Mononuclear cell (primary cell): Measurements from ENCODE around the gene CRYBG2. TPM values are rescaled to one million over a fixed set of nuclear protein-coding genes. Genes with fewer than 3 reads are reported as not detected.
"Not testable (repeated sequence)": the region's sequence is repeated elsewhere in the genome, so short reads cannot be mapped to it uniquely, and the experiment has no call there.

Source experiments
- H3K27me3 ChIP-seq: 2 replicates; pipeline ENCODE4 v1.6.0; 2011; ENCODE audit warnings: low read length, control low read depth; ENCODE audit not compliant: insufficient read depth
- H3K4me1 ChIP-seq: 2 replicates; pipeline ENCODE4 v1.5.1; 2011; ENCODE audit warnings: mild to moderate bottlenecking, low read length, control low read depth; ENCODE audit not compliant: insufficient read depth
- H3K4me3 ChIP-seq: 2 replicates; pipeline ENCODE4 v1.5.1; 2011; ENCODE audit warnings: mild to moderate bottlenecking, low read length, moderate library complexity
- H3K9me3 ChIP-seq: 2 replicates; pipeline ENCODE4 v1.5.1; 2011; ENCODE audit warnings: low read depth, mild to moderate bottlenecking, control low read depth, low read length
- total RNA-seq: library from RNA; depleted of rRNA; stranded (reverse); fragments of >200 nt; gene quantifications from one replicate; pipeline ENCODE4 v1.2.3, GENCODE V29; 2012

Gene CRYBG2, protein sequence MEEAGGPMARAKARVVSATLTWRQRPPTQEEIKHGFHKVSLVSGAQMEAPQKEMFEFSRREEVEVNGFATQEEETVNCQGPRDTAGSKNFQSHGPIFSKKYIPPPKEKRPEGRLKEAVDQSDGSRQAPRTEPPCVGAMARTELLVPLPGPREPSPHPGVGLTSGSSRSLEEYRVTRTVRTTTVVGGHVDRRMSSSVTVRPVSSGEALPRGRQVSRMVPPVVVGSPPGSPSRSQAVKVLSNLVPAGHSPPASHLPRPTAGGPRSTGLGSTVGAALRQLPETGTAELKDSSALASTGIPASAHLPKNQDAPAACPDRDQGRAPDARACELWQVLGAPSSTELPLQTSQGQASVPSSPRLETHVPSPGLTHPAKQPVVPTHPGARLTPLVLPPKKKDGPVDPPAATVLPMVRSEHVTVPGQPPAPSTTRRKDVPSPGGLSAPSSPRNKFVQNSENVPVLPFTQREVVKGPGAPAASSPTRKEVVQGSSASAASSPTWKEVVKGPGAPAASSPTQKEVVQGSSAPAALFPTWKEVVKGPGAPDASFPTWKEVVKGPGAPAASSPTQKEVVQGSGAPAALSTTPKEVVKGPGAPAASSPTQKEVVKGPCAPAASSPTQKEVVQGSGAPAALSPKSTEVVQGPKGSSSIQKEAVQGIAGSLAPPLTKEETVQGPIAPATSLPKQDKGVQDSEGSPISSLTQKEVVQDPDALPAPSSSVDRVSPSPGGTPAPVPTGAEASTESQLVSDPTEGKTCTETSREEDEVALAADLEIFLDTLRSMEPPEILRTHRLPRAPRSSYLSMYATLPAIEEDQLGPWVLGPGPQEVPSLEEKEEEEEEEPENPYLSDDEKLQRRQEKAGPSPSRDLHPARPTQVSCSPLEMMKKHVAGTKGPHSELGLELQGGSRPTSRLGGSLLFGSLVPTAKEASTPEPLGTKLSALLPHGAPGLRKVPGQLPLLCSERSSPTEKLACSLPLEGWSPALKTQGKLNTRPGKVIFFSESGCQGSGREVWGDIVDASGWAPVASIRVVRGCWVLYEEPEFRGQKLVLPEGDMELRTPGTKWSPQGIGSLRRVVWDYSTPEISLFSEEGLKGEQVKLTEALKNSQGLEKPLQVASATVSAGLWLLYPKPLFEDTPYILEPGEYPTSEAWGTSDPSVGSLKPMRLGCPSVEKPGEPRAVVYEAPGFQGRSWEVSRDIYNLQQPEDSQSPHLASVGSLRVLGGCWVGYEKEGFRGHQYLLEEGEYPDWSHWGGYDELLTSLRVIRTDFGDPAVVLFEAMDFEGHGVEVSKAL (N-terminal part only)
- 0.10 TPM for total RNA-seq

DNA sequence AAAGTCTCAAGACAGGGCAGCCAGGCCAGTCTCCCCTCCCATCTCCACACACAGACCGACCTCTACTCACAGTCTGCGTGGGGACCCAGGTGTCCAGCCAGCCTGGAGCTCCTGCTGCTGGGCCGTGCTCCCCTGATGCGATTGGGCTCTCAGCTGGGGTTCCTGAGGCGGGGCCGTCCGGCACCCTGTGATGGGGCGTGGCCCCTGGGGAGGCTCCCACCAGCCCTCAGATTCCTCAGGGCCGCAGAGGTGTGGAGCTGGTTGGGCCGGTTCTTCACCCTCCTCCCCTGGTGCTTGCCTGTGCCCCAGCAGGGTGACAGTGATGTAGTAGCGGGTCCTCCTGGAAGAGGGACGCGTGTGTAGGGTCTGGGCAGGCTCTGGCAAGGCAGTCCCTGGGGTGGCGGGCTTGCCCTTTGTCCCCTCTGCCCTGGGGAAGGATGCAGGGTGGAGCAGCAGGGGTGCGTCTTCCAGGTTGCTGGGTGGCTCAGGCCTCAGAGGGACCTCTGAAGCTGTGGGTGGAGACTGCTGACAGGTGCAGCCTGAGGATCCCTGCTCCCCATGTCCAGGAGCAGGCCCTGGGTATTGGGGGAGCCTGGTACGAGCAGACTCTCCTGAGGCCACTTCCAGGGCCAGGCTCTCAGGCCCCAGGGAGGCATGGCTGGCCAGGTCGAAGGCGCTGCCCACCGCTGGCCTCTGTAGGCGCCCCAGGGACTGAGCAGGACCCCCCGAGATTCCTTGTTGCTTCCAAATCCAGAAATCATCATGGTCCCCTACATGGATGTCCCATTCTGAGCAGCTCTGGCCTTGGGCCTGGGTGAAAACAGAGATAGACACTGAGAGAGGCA lies at the start of gene CRYBG2:
CRYBG2 (minus strand) TSS at position 155 of the 845 bp plus-strand sequence. CDS start 7,473 bp downstream, outside the sequence.
- peaks cover 9% of the 10 kb centered on the region for H3K27me3 ChIP-seq
- H3K4me3 ChIP-seq = no peak within 1 kb of the TSS
- no peaks in the 10 kb centered on the region for H3K9me3 ChIP-seq
- H3K4me1 ChIP-seq = no peaks in the 10 kb centered on the region

DNA sequence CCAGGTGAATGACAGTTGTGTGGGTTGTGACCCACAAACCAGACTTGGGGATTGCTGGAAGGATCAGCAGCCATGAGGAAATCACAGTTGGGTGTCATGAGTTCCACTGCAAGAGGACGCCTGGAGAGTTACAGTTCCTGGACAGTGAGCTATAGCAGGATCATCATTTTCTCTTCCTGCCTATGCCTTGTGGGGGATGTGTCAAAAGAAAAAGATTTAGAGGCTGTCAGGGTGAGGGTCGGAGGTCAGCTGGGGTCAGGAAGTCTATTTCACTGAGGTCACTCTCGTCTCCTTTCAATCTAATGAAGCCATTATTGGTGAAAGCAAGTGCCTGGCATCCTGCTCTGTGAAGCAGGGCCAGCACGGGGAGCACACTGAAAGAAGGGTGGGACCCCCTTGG lies 49.7 kb upstream of the CRYBG2 start:
- Histone ChIP-seq H3K27me3 (peaks cover 9% of the 10 kb centered on the region), H3K4me3 (no peak overlapping the region), H3K4me1 (peaks cover under 1% of the 10 kb centered on the region), H3K9me3 (no peaks in the 10 kb centered on the region)

- Histone ChIP-seq H3K27me3 (peaks cover 8% of the 10 kb centered on the region), H3K4me1 (no peaks in the 10 kb centered on the region), H3K9me3 (no peaks in the 10 kb centered on the region), H3K4me3 (no peak overlapping the region)
Observed at GRCh38 chr1:26401891-26402290, 48.0 kb upstream of the CRYBG2 start.

DNA sequence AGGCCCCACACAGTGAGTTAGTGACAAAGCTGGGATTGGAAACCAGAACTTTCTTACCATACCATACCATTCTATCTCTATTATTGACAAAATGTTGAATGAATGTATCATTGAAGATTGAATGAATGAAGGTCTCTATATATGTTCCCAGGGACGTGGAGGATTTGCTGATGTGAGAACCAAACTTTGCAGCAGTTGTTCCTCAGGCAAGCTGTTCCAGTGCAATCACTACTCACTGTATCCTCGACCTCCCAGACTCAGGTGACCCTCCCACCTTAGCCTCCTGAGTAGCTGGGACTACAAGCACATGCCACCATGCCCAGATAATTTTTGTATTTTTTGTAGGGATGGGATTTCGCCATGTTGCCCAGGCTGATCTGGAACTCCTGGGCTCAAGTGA lies 45.1 kb upstream of the CRYBG2 start:
- peaks cover 6% of the 10 kb centered on the region for H3K27me3 ChIP-seq
- no peaks in the 10 kb centered on the region for H3K9me3 ChIP-seq
- no peak overlapping the region for H3K4me3 ChIP-seq
- H3K4me1 ChIP-seq = no peaks in the 10 kb centered on the region

DNA sequence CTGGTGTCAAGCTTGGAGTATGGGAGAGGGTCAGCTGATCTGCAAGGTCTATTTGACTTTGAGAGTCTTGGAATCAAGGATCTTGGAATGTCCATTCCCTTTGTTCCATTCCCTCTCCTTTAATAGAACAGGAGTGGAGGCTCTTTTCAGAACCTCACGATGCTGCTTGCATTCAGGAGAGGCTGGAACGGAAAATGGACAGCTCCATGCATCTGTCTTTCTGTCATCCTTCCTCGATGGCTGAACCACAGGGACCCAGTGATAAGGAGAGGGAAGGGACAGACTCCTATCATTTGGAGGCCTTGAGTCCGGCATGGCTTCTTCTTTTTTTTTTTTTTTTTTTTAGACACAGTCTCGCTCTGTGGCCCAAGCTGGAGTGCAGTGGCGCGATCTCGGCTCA lies 41.8 kb upstream of the CRYBG2 start:
- H3K4me1 ChIP-seq = no peaks in the 10 kb centered on the region
- no peaks in the 10 kb centered on the region for H3K9me3 ChIP-seq
- no peaks in the 10 kb centered on the region for H3K27me3 ChIP-seq
- H3K4me3 ChIP-seq = no peak overlapping the region

DNA sequence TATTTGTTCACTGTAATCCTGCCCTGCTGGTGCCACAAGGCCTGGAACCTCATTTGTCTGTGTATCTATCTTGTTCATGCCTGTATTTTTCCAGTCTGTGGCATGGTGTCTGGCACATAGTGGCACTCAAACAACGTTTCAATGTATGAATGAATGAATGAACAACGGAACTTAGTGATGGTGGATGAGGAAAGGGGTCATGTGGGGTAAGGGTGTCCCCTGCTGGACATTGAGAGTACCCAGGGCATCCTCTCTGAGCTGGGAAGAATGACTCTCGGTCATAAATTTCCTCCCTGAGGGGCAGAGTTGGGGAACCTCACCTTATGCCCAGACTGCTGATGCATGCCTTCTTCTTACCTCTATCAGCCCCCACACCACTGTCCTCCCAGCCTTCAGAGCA lies 37.5 kb upstream of the CRYBG2 start:
- Histone ChIP-seq H3K9me3 (no peaks in the 10 kb centered on the region), H3K27me3 (no peaks in the 10 kb centered on the region), H3K4me1 (no peaks in the 10 kb centered on the region), H3K4me3 (no peak overlapping the region)

DNA sequence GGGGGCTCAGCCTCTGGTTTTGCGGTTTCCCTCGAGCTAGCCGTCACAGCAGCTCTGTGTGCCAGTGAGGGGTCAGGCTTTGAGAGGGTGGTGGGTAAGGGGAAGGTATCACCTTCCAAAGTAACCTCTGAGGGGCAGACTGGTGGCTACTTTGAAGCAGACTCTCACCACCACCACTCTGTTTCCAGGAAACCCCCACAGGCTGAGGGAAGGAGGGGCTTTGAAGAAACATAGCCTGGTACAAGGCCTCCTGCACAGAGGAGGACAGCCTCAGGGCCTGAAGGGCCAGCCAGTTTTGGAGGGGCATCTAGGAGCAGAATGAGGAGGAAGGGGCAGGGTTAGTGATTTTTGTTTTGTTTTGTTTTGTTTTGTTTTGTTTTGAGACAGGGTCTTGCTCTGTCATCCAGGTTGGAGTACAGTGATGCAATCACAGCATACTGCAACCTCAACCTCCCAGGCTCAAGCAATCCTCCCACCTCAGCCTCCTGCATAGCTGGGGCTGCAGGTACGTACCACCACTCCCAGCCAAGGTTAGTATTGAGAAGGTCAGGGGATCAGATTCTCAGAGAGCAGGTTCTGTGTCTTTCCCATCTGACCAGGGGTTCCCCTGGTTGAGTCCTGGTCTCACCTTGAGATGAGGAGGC lies 35.8 kb upstream of the CRYBG2 start:
- Histone ChIP-seq H3K9me3 (no peaks in the 10 kb centered on the region), H3K4me1 (peaks cover 15% of the 10 kb centered on the region), H3K27me3 (no peaks in the 10 kb centered on the region), H3K4me3 (no peak overlapping the region)

GRCh38 chr1:26388791-26389445 lies 35.0 kb upstream of the CRYBG2 start:
- Histone ChIP-seq H3K4me3 (no peak overlapping the region), H3K4me1 (peaks cover 21% of the 10 kb centered on the region), H3K27me3 (no peaks in the 10 kb centered on the region), H3K9me3 (no peaks in the 10 kb centered on the region)

DNA sequence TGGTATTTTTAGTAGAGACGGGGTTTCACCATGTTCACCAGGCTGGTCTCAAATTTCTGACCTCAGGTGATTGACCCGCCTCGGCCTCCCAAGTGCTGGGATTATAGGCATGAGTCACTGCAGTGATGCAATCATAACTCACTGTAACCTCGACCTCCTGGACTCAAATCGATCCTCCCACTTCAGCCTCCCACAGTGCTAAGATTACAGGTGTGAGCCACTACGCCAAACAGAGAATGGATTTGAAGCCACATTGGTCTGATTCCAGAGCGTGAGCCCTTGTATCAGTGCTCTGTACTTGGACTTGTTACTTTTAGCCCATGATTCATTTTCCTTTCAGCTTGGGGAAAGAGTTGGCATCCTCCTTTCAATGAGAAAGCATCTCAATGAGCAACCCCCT lies 33.5 kb upstream of the CRYBG2 start:
- no peak overlapping the region for H3K4me3 ChIP-seq
- H3K4me1 ChIP-seq = peaks cover 26% of the 10 kb centered on the region
- H3K27me3 ChIP-seq = no peaks in the 10 kb centered on the region
- H3K9me3 ChIP-seq = no peaks in the 10 kb centered on the region

DNA sequence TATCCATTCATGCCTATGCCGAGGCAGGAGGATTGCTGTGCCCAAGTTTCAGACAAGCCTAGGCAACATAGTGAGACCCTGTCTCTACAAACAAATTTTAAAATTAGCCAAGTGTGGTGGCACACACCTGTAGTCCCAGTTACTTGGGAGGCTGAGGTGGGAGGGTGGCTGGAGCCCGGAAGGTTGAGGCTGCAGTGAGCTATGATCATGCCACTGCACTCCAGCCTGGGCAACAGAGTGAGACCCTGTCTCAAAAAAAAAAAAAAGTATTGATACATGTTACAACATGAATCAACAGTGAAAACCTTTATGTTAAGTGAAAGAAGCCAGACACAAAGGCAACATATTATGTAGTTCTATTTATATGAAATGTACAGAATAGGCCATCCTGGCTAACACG lies 31.1 kb upstream of the CRYBG2 start:
- H3K4me1 ChIP-seq = peaks cover 26% of the 10 kb centered on the region
- not testable (repeated sequence) for H3K4me3 ChIP-seq, H3K27me3 ChIP-seq, H3K9me3 ChIP-seq

DNA sequence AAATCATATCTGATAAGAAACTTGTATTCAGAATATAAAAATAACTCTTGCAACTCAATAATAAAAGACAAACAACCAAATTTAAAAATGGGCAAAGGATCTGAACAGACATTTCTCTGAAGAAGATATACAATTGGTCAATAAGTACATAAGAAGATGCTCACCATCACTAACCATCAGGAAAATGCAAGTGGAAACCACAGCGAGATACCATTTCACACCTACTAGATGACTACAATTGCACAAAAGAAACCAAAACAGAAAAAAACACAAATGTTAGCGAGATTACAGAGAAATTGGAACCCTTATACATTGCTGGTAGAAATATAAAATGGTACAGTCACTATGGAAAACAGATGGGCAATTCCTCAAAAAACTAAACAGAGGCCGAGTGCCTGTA lies 30.1 kb upstream of the CRYBG2 start:
- Histone ChIP-seq H3K27me3 (no peaks in the 10 kb centered on the region), H3K9me3 (no peaks in the 10 kb centered on the region), H3K4me1 (peaks cover 33% of the 10 kb centered on the region), H3K4me3 (no peak overlapping the region)

DNA sequence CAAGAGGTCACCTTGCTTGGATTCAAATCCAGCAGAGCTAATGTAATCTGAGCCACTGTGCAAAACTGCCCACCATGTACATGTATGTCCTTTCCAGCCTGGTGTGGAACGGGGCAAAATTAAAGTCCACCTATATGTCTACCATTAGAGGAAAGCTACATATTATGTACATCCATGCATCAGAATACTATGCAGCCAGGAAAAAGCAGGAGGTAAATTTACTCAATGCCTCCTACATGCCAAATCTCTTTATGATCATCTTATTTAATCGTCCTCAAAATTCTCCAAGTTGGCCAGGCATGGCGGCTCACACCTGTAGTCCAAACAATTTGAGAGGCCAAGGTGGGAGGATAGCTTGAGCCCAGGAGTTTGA lies 24.9 kb upstream of the CRYBG2 start:
- Histone ChIP-seq H3K4me3 (no peak overlapping the region), H3K9me3 (no peaks in the 10 kb centered on the region), H3K27me3 (no peaks in the 10 kb centered on the region), H3K4me1 (peaks cover 62% of the 10 kb centered on the region)

DNA sequence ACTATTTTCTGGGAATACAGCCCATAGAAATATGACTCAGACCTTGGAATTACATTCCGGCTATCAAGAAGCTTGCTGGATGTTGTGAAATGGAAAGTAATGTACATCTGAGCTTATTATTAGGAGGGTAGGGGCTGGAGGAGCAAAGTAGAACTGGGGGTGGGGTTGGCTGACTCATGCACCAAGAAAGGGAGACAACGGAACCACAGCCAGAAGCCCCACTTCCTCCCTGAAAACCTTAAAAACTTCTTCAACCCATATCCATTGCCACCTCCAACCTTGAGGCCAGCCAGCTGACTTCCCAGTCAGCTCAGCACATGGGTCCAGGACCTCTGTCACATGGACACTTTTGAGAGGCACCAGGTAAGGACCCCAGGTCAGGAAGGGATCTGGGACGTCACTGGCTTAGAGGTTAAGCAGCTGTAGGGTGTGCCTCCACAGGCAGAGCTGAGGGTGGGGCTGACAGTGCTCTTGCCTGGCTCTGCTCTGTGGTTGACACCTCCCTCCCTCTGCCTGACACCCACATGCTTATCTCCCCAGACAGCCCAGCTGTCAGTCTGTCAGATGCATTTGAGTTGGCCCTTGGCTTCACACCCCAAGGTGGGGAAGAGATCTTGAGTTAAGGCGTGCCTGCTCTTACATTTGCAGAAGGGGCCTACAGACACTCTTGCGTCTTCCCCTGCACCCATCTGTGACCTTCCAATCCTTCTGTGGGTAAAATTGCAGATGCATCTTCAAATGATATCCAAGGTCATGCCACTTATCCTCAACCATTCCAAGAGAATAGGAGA lies 24.4 kb upstream of the CRYBG2 start:
- Histone ChIP-seq H3K4me3 (no peak overlapping the region), H3K4me1 (peaks cover 63% of the 10 kb centered on the region), H3K9me3 (no peaks in the 10 kb centered on the region)

More for the DNA sequence above, 24.4 kb upstream of the CRYBG2 start:
- H3K27me3 ChIP-seq = no peaks in the 10 kb centered on the region
